ENCODE results near the gene SND1.

SND1 gene

GRCh38 chr7:127683776-127684681 lies 32.0 kb downstream of the SND1 start:
- no peak for DNase-seq (ENCODE audit: low spot score)

- no peak for DNase-seq (ENCODE audit: low spot score)
These were observed 37.3 kb downstream of the SND1 start for GRCh38 chr7:127689194-127689772.

- no peak for DNase-seq (ENCODE audit: low spot score)
These were observed 38.3 kb downstream of the SND1 start for GRCh38 chr7:127690337-127690736.

GRCh38 chr7:127690806-127691205 lies 38.8 kb downstream of the SND1 start:
- no peak for DNase-seq (ENCODE audit: low spot score)

GRCh38 chr7:127692200-127692599 lies 40.2 kb downstream of the SND1 start:
- no peak for DNase-seq (ENCODE audit: low spot score)

- no peak for DNase-seq (ENCODE audit: low spot score)
These were observed 47.9 kb downstream of the SND1 start for GRCh38 chr7:127699853-127700252.

GRCh38 chr7:127702052-127702652 lies 50.2 kb downstream of the SND1 start:
- no peak for DNase-seq (ENCODE audit: low spot score)

GRCh38 chr7:127702938-127703337 lies 50.9 kb downstream of the SND1 start:
- DNase-seq (ENCODE audit: low spot score) = no peak

- no peak for DNase-seq (ENCODE audit: low spot score)
These were observed 52.2 kb downstream of the SND1 start for GRCh38 chr7:127704211-127704610.

- DNase-seq (ENCODE audit: low spot score) = no peak
These were observed 53.5 kb downstream of the SND1 start for GRCh38 chr7:127705461-127705959.

GRCh38 chr7:127706766-127707165 lies 54.8 kb downstream of the SND1 start:
- no peak for DNase-seq (ENCODE audit: low spot score)

- DNase-seq (ENCODE audit: low spot score) = no peak
These were observed 56.2 kb downstream of the SND1 start for GRCh38 chr7:127708201-127708600.

- peak; percentile 71 for DNase-seq (ENCODE audit: low spot score)
These were observed 56.8 kb downstream of the SND1 start for GRCh38 chr7:127708788-127709187.

- no peak for DNase-seq (ENCODE audit: low spot score)
These were observed 58.6 kb downstream of the SND1 start for GRCh38 chr7:127710635-127711034.

- no peak for DNase-seq (ENCODE audit: low spot score)
These were observed 59.9 kb downstream of the SND1 start for GRCh38 chr7:127711872-127712271.

GRCh38 chr7:127713006-127713405 lies 61.0 kb downstream of the SND1 start:
- no peak for DNase-seq (ENCODE audit: low spot score)

GRCh38 chr7:127713758-127714157 lies 61.8 kb downstream of the SND1 start:
- DNase-seq (ENCODE audit: low spot score) = no peak

GRCh38 chr7:127715272-127715671 lies 63.3 kb downstream of the SND1 start:
- DNase-seq (ENCODE audit: low spot score) = no peak

- DNase-seq (ENCODE audit: low spot score) = no peak
These were observed 63.9 kb downstream of the SND1 start for GRCh38 chr7:127715901-127716300.

- no peak for DNase-seq (ENCODE audit: low spot score)
These were observed 65.7 kb downstream of the SND1 start for GRCh38 chr7:127717502-127718339.

GRCh38 chr7:127718340-127718679 lies 66.3 kb downstream of the SND1 start:
- no peak for DNase-seq (ENCODE audit: low spot score)

GRCh38 chr7:127726476-127726875 lies 74.5 kb downstream of the SND1 start:
- no peak for DNase-seq (ENCODE audit: low spot score)
